Right lobe of liver (tissue), 6 donors: ENCODE measurements around the gene HDAC7. TPM values are rescaled to one million over a fixed set of nuclear protein-coding genes. Genes with fewer than 3 reads are reported as not detected.

Experiments
- ATAC-seq, 4 donors: fragments of 200-7000 bp; cut with Tn5 transposase; one replicate each; pipeline ENCODE4 v1.9.1; 2020; ENCODE audit warnings: mild to moderate bottlenecking in 4 of 4, moderate library complexity in 4 of 4
- DNase-seq, 3 donors: peaks; one replicate each; pipeline ENCODE4 v3.0.0-alpha.2; 2020
- H3K27ac ChIP-seq, 3 donors: fragments of 200-600 bp; one replicate each; pipeline ENCODE4 v1.8.0; 2022
- H3K27me3 ChIP-seq, 2 donors: fragments of 200-600 bp; one replicate each; pipeline ENCODE4 v1.8.0; 2022
- H3K36me3 ChIP-seq, 4 donors: fragments of 200-600 bp; sonication (generic) in 1 of 4; one replicate each; pipeline versions ENCODE4 v1.5.1 to v1.8.0; 2017 to 2022; ENCODE audit warnings: control low read depth in 1 of 4
- H3K4me1 ChIP-seq, 4 donors: fragments of 200-600 bp; sonication (generic) in 1 of 4; one replicate each; pipeline versions ENCODE4 v1.5.1 to v1.8.0; 2017 to 2022; ENCODE audit warnings: control low read depth in 1 of 4
- H3K4me3 ChIP-seq, 3 donors: fragments of 200-600 bp; one replicate each; pipeline ENCODE4 v1.8.0; 2022
- H3K9me3 ChIP-seq, 4 donors: fragments of 200-600 bp; sonication (generic) in 1 of 4; one replicate each; pipeline versions ENCODE4 v1.5.1 to v1.8.0; 2017 to 2022; ENCODE audit warnings: control low read depth in 1 of 4
- CTCF ChIP-seq, 4 donors: fragments of 200-600 bp in 3 of 4; fragments of 450-650 bp in 1 of 4; IDR thresholded peaks; one replicate each; pipeline versions ENCODE4 v1.5.1 to v1.8.0; 2016 to 2022; ENCODE audit warnings: antibody characterized with exemption in 4 of 4, mild to moderate bottlenecking in 2 of 4
- POLR2A ChIP-seq: fragments of 450-650 bp; IDR thresholded peaks from one replicate; pipeline ENCODE4 v1.6.1; 2017; ENCODE audit warnings: antibody characterized with exemption, mild to moderate bottlenecking
- WGBS: methylation state at CpG from one replicate; pipeline ENCODE4 v1.1.6; 2018; ENCODE audit warnings: low coverage, low lambda C conversion rate; ENCODE audit not compliant: insufficient coverage; ENCODE audit errors: missing lambda C conversion rate; 5-methylcytosine and 5-hydroxymethylcytosine counted together
- intact Hi-C, 2 donors: fragments of 100-400 bp; cut with DNase I; formaldehyde crosslinking; loops; one replicate each; pipeline versions ENCODE4 v1.11.2 to v1.14.1; 2022
- total RNA-seq, 6 experiments: library from RNA; depleted of rRNA in 2 of 6; stranded (reverse); fragments of >200 nt in 2 of 6; fragmentation: NEBNext Ultra II Directional in 3 of 6; extraction: Animal tissue kit (Norgen Biotek cat#: 25700) in 3 of 6; gene quantifications; one replicate each; pipeline versions ENCODE4 v1.1.0 to v1.2.4, GENCODE V29; 2016 to 2023
- donor health status: DM: no; HTN: yes; CAD: no.
- donor health status: DM: no; HTN: no; CAD: no.
- donor health status: DM: no; HTN: no; CAD: no.
- donor health status: DM: no; HTN: yes; CAD: no.
- donor health status: DM: no; HTN: yes; CAD: no.

Gene HDAC7
- total RNA-seq, 6 experiments from 2014 or later, result 6.6 to 18.8 (median 8.4) TPM

GRCh38 chr12:47748899-47749298 lies 70.8 kb downstream of the HDAC7 start:
- DNase-seq, result no peak

GRCh38 chr12:47748507-47748828 lies 71.2 kb downstream of the HDAC7 start:
- no peaks in the 10 kb centered on the region for H3K36me3 ChIP-seq
- ATAC-seq (no peak), DNase-seq (no peak)
- intact Hi-C loops, result no loop called here
- H3K9me3 ChIP-seq, result no peaks in the 10 kb centered on the region
- no peaks in the 10 kb centered on the region for H3K4me1 ChIP-seq
- H3K27me3 ChIP-seq, result no peaks in the 10 kb centered on the region
- 100% methylated on average over 1 of the region's 1 CpG for WGBS
- TF ChIP-seq POLR2A, result no peak
- TF ChIP-seq CTCF (IDR thresholded peaks at IDR 0.05), result no peak
- H3K4me3 ChIP-seq, result no peak overlapping the region
- no peak overlapping the region for H3K27ac ChIP-seq

More at GRCh38 chr12:47748899-47749298, 70.8 kb downstream of the HDAC7 start:
- no peak for TF ChIP-seq POLR2A
- TF ChIP-seq CTCF (IDR thresholded peaks at IDR 0.05), result no peak
- Histone ChIP-seq H3K4me3 (no peak overlapping the region), H3K4me1 (no peaks in the 10 kb centered on the region), H3K36me3 (no peaks in the 10 kb centered on the region), H3K27ac (no peak overlapping the region), H3K27me3 (no peaks in the 10 kb centered on the region), H3K9me3 (no peaks in the 10 kb centered on the region)
- WGBS, result 90% methylated on average over 2 of the region's 3 CpGs
- no peak for ATAC-seq
- intact Hi-C loops, result no loop called here

GRCh38 chr12:47747596-47748506 lies 71.9 kb downstream of the HDAC7 start:
- intact Hi-C loops, result no loop called here
- ATAC-seq, result no peak

GRCh38 chr12:47747126-47747525 lies 72.6 kb downstream of the HDAC7 start:
- intact Hi-C loops, result no loop called here
- Histone ChIP-seq H3K36me3 (no peaks in the 10 kb centered on the region), H3K27ac (no peak overlapping the region), H3K27me3 (no peaks in the 10 kb centered on the region), H3K4me3 (no peak overlapping the region), H3K9me3 (no peaks in the 10 kb centered on the region), H3K4me1 (no peaks in the 10 kb centered on the region)
- DNase-seq (no peak), ATAC-seq (no peak)
- WGBS, result 79% methylated on average over 3 of the region's 4 CpGs
- TF ChIP-seq CTCF (IDR thresholded peaks at IDR 0.05) (no peak), POLR2A (no peak)

More at GRCh38 chr12:47747596-47748506, 71.9 kb downstream of the HDAC7 start:
- WGBS, result 83% methylated on average over 1 of the region's 14 CpGs
- Histone ChIP-seq H3K27me3 (no peaks in the 10 kb centered on the region), H3K27ac (no peak overlapping the region), H3K4me3 (no peak overlapping the region), H3K36me3 (no peaks in the 10 kb centered on the region), H3K9me3 (no peaks in the 10 kb centered on the region), H3K4me1 (no peaks in the 10 kb centered on the region)
- no peak for TF ChIP-seq POLR2A
- TF ChIP-seq CTCF (IDR thresholded peaks at IDR 0.05), result no peak
- no peak for DNase-seq
